Measurements from ENCODE around the gene CEP57. TPM values are rescaled to one million over a fixed set of nuclear protein-coding genes. Genes with fewer than 3 reads are reported as not detected.
"Not testable (repeated sequence)": the region's sequence is repeated elsewhere in the genome, so short reads cannot be mapped to it uniquely, and the experiment has no call there.

Gene CEP57
- total RNA-seq, 1 donor from 2014 or later: 53.7 TPM

GRCh38 chr11:95802806-95803205, 12.5 kb downstream of the CEP57 start:
- H3K36me3 Mint-ChIP-seq (ENCODE audit: low read depth): peaks cover 56% of the 10 kb centered on the region
- H3K27ac Mint-ChIP-seq: no peak overlapping the region
- H3K4me3 Mint-ChIP-seq: no peak overlapping the region
- H3K9me3 Mint-ChIP-seq: no peaks in the 10 kb centered on the region
- no peak for TF ChIP-seq CTCF (IDR thresholded peaks at IDR 0.05)
- ATAC-seq (ENCODE audit: low read depth): no peak
- ChIA-PET CTCF (no interaction called here), POLR2A (no interaction called here)
- no peaks in the 10 kb centered on the region for H3K27me3 Mint-ChIP-seq
- intact Hi-C loops (cut with micrococcal nuclease): no loop called here
- no peak for DNase-seq
- H3K4me1 Mint-ChIP-seq: no peaks in the 10 kb centered on the region

- no peak for ATAC-seq (ENCODE audit: low read depth)
- DNase-seq: no peak
- ChIA-PET POLR2A (interaction anchor here (1.2 kb wide), 1 partner anchor 15 kb away, joined by 3 read pairs; the partner anchor contains the start of gene FAM76B), CTCF (no interaction called here)
- no peak overlapping the region for H3K4me3 Mint-ChIP-seq
- no peaks in the 10 kb centered on the region for H3K4me1 Mint-ChIP-seq
- intact Hi-C loops (cut with micrococcal nuclease): no loop called here
- no peak overlapping the region for H3K27ac Mint-ChIP-seq
- H3K27me3 Mint-ChIP-seq: no peaks in the 10 kb centered on the region
- H3K9me3 Mint-ChIP-seq: no peaks in the 10 kb centered on the region
- H3K36me3 Mint-ChIP-seq (ENCODE audit: low read depth): peaks cover 56% of the 10 kb centered on the region
- no peak for TF ChIP-seq CTCF (IDR thresholded peaks at IDR 0.05)
Measured at GRCh38 chr11:95803973-95804372, 13.7 kb downstream of the CEP57 start.

- TF ChIP-seq CTCF (IDR thresholded peaks at IDR 0.05): no peak
- H3K36me3 Mint-ChIP-seq (ENCODE audit: low read depth): peaks cover 42% of the 10 kb centered on the region
- DNase-seq (no peak), ATAC-seq (ENCODE audit: low read depth) (no peak)
- no peak overlapping the region for H3K27ac Mint-ChIP-seq
- ChIA-PET CTCF (no interaction called here), POLR2A (no interaction called here)
- H3K9me3 Mint-ChIP-seq: peaks cover 2% of the 10 kb centered on the region
- H3K4me3 Mint-ChIP-seq: no peak overlapping the region
- intact Hi-C loops (cut with micrococcal nuclease): no loop called here
- no peaks in the 10 kb centered on the region for H3K27me3 Mint-ChIP-seq
- H3K4me1 Mint-ChIP-seq: no peaks in the 10 kb centered on the region
Measured at GRCh38 chr11:95805869-95806268, 15.6 kb downstream of the CEP57 start.

GRCh38 chr11:95806464-95806863, 16.2 kb downstream of the CEP57 start:
- H3K4me1 Mint-ChIP-seq; CTCF ChIA-PET; H3K4me3 Mint-ChIP-seq; ATAC-seq (ENCODE audit: low read depth); DNase-seq; H3K27ac Mint-ChIP-seq; H3K9me3 Mint-ChIP-seq; POLR2A ChIA-PET; H3K27me3 Mint-ChIP-seq; intact Hi-C loops (cut with micrococcal nuclease): not testable (repeated sequence)
- H3K36me3 Mint-ChIP-seq (ENCODE audit: low read depth): peaks cover 37% of the 10 kb centered on the region

GRCh38 chr11:95811052-95811451, 20.8 kb downstream of the CEP57 start:
- intact Hi-C loops (cut with micrococcal nuclease); H3K4me3 Mint-ChIP-seq; H3K27ac Mint-ChIP-seq; DNase-seq; POLR2A ChIA-PET; H3K27me3 Mint-ChIP-seq; ATAC-seq (ENCODE audit: low read depth); H3K9me3 Mint-ChIP-seq; H3K4me1 Mint-ChIP-seq; CTCF ChIA-PET: not testable (repeated sequence)
- peaks cover 40% of the 10 kb centered on the region for H3K36me3 Mint-ChIP-seq (ENCODE audit: low read depth)

- Mint-ChIP-seq H3K4me3 (no peak overlapping the region), H3K9me3 (no peaks in the 10 kb centered on the region), H3K36me3 (ENCODE audit: low read depth) (peaks cover 60% of the 10 kb centered on the region), H3K4me1 (peaks cover 8% of the 10 kb centered on the region), H3K27ac (peak overlapping the region; percentile 64), H3K27me3 (no peaks in the 10 kb centered on the region)
- POLR2A ChIA-PET: no interaction called here
- no peak for TF ChIP-seq CTCF (IDR thresholded peaks at IDR 0.05)
- ATAC-seq (ENCODE audit: low read depth): peak; percentile 94
- no peak for DNase-seq
- intact Hi-C loops (cut with micrococcal nuclease): no loop called here
- CTCF ChIA-PET: no interaction called here
Measured at GRCh38 chr11:95816037-95816436, 25.7 kb downstream of the CEP57 start.
